ENCODE data around the gene STX16. TPM values are rescaled to one million over a fixed set of nuclear protein-coding genes. Genes with fewer than 3 reads are reported as not detected.

STX16 gene
- total RNA-seq, 1 experiment from 2014 or later = 44.5 TPM

- H3K36me3 ChIP-seq (ENCODE audit: insufficient read depth, low read length, poor library complexity, severe bottlenecking) = no peaks in the 10 kb centered on the region
- no peak for DNase-seq (ENCODE audit: low spot score)
- no peak overlapping the region for H3K4me3 ChIP-seq (ENCODE audit: low read depth, low read length, poor library complexity, severe bottlenecking)
- no peaks in the 10 kb centered on the region for H3K27me3 ChIP-seq (replicated peaks; ENCODE audit: insufficient read depth, low read depth, low read length, poor library complexity)
- no peaks in the 10 kb centered on the region for H3K9me3 ChIP-seq (ENCODE audit: low read depth, low read length, poor library complexity, severe bottlenecking)
- ChIA-PET CTCF (no interaction called here), POLR2A (ENCODE audit: low non-redundant PET) (no interaction called here)
- H3K4me1 ChIP-seq (ENCODE audit: insufficient read depth, low read length, poor library complexity, severe bottlenecking) = no peaks in the 10 kb centered on the region
- TF ChIP-seq EZH2 (IDR thresholded peaks at IDR 0.05; ENCODE audit: borderline replicate concordance, low read depth, low read length, poor library complexity, severe bottlenecking) = no peak
- no peak for TF ChIP-seq CTCF (conservative IDR thresholded peaks at IDR 0.05; ENCODE audit: low read depth, low read length)
- H3K27ac ChIP-seq (ENCODE audit: low read depth, low read length, poor library complexity, severe bottlenecking) = no peak overlapping the region
- intact Hi-C loops (cut with micrococcal nuclease; ENCODE audit: unreplicated experiment) = no loop called here
- no TSS peak for BruUV-seq (replicated peaks)
Measured at GRCh38 chr20:58613061-58613854, 37.8 kb upstream of the STX16 start.

GRCh38 chr20:58614366-58614765, 36.7 kb upstream of the STX16 start:
- Histone ChIP-seq H3K27ac (ENCODE audit: low read depth, low read length, poor library complexity, severe bottlenecking) (no peak overlapping the region), H3K4me1 (ENCODE audit: insufficient read depth, low read length, poor library complexity, severe bottlenecking) (no peaks in the 10 kb centered on the region), H3K27me3 (replicated peaks; ENCODE audit: insufficient read depth, low read depth, low read length, poor library complexity) (no peaks in the 10 kb centered on the region), H3K36me3 (ENCODE audit: insufficient read depth, low read length, poor library complexity, severe bottlenecking) (no peaks in the 10 kb centered on the region), H3K4me3 (ENCODE audit: low read depth, low read length, poor library complexity, severe bottlenecking) (no peak overlapping the region), H3K9me3 (ENCODE audit: low read depth, low read length, poor library complexity, severe bottlenecking) (no peaks in the 10 kb centered on the region)
- POLR2A ChIA-PET (ENCODE audit: low non-redundant PET) = no interaction called here
- BruUV-seq (replicated peaks) = no TSS peak
- intact Hi-C loops (cut with micrococcal nuclease; ENCODE audit: unreplicated experiment) = no loop called here
- no peak for DNase-seq (ENCODE audit: low spot score)
- CTCF ChIA-PET = no interaction called here
- TF ChIP-seq CTCF (conservative IDR thresholded peaks at IDR 0.05; ENCODE audit: low read depth, low read length) (no peak), EZH2 (IDR thresholded peaks at IDR 0.05; ENCODE audit: borderline replicate concordance, low read depth, low read length, poor library complexity, severe bottlenecking) (no peak)

GRCh38 chr20:58614984-58615760, 35.9 kb upstream of the STX16 start:
- H3K4me1 ChIP-seq (ENCODE audit: insufficient read depth, low read length, poor library complexity, severe bottlenecking) = no peaks in the 10 kb centered on the region
- DNase-seq (ENCODE audit: low spot score) = no peak
- no peak overlapping the region for H3K27ac ChIP-seq (ENCODE audit: low read depth, low read length, poor library complexity, severe bottlenecking)
- intact Hi-C loops (cut with micrococcal nuclease; ENCODE audit: unreplicated experiment) = no loop called here
- no peaks in the 10 kb centered on the region for H3K9me3 ChIP-seq (ENCODE audit: low read depth, low read length, poor library complexity, severe bottlenecking)
- ChIA-PET CTCF (no interaction called here), POLR2A (ENCODE audit: low non-redundant PET) (interaction anchor here (0.5 kb wide), 1 partner anchor 57 kb away, joined by 3 read pairs; no protein-coding TSS in a partner anchor)
- no peak for TF ChIP-seq CTCF (conservative IDR thresholded peaks at IDR 0.05; ENCODE audit: low read depth, low read length)
- no peak for TF ChIP-seq EZH2 (IDR thresholded peaks at IDR 0.05; ENCODE audit: borderline replicate concordance, low read depth, low read length, poor library complexity, severe bottlenecking)
- no peaks in the 10 kb centered on the region for H3K36me3 ChIP-seq (ENCODE audit: insufficient read depth, low read length, poor library complexity, severe bottlenecking)
- no TSS peak for BruUV-seq (replicated peaks)
- no peaks in the 10 kb centered on the region for H3K27me3 ChIP-seq (replicated peaks; ENCODE audit: insufficient read depth, low read depth, low read length, poor library complexity)
- no peak overlapping the region for H3K4me3 ChIP-seq (ENCODE audit: low read depth, low read length, poor library complexity, severe bottlenecking)
